Caco-2 (cell line): Measurements from ENCODE around the gene MYO5B. TPM values are rescaled to one million over a fixed set of nuclear protein-coding genes. Genes with fewer than 3 reads are reported as not detected.

Experiments
- BruUV-seq: library from RNA; stranded (reverse); fragments of 400-500 nt; replicated peaks from 2 replicates; lab custom pipeline; 2021; lab: Mats Ljungman, UMichigan
- CTCF ChIA-PET: fragments of 300-600 bp; sonication (Branson Sonifier 250); formaldehyde crosslinking; loops from one replicate; lab custom pipeline; 2022; ENCODE audit warnings: antibody characterized with exemption; lab: Charles Lee
- POLR2A ChIA-PET: fragments of 300-600 bp; sonication (Branson Sonifier 250); formaldehyde crosslinking; loops from one replicate; lab custom pipeline; 2022; ENCODE audit warnings: antibody characterized with exemption; lab: Charles Lee
- DNase-seq, 2 experiments: peaks; one replicate each; pipeline versions ENCODE4 v3.0.0 to v3.0.0-alpha.2; 2020 to 2022
- H3K27me3 ChIP-seq: replicated peaks from 2 replicates; pipeline ENCODE4 v1.6.0; 2011; ENCODE audit warnings: low read length; ENCODE audit not compliant: control insufficient read depth, insufficient read depth
- H3K36me3 ChIP-seq: 2 replicates; pipeline ENCODE4 v1.5.1; 2011; ENCODE audit warnings: low read length; ENCODE audit not compliant: control insufficient read depth, insufficient read depth
- H3K4me1 ChIP-seq: fragments of 250-450 bp; sonication (Bioruptor Pico); 2 replicates; pipeline ENCODE4 v1.5.1; 2020; ENCODE audit warnings: mild to moderate bottlenecking
- H3K4me3 ChIP-seq: 2 replicates; pipeline ENCODE4 v1.5.1; 2011; ENCODE audit warnings: low read depth, mild to moderate bottlenecking, control low read depth, low read length
- H3K9me3 ChIP-seq: fragments of 250-450 bp; sonication (Bioruptor Pico); 2 replicates; pipeline ENCODE4 v1.5.1; 2020; ENCODE audit warnings: mild to moderate bottlenecking, moderate library complexity
- H3K27ac Mint-ChIP-seq: one replicate; pipeline ENCODE4 v1.8.0; 2022; ENCODE audit warnings: mixed read lengths; ENCODE audit not compliant: unreplicated experiment
- H3K27me3 Mint-ChIP-seq: one replicate; pipeline ENCODE4 v1.8.0; 2022; ENCODE audit warnings: mixed read lengths; ENCODE audit not compliant: insufficient read depth, unreplicated experiment
- H3K36me3 Mint-ChIP-seq: one replicate; pipeline ENCODE4 v1.8.0; 2022; ENCODE audit warnings: mild to moderate bottlenecking, mixed read lengths; ENCODE audit not compliant: insufficient read depth, unreplicated experiment
- H3K4me1 Mint-ChIP-seq: one replicate; pipeline ENCODE4 v1.8.0; 2022; ENCODE audit warnings: low read depth, mixed read lengths; ENCODE audit not compliant: unreplicated experiment
- H3K4me3 Mint-ChIP-seq: one replicate; pipeline ENCODE4 v1.8.0; 2022; ENCODE audit warnings: mild to moderate bottlenecking, moderate library complexity, mixed read lengths; ENCODE audit not compliant: unreplicated experiment
- H3K9me3 Mint-ChIP-seq: one replicate; pipeline ENCODE4 v1.8.0; 2022; ENCODE audit warnings: mixed read lengths; ENCODE audit not compliant: unreplicated experiment
- intact Hi-C: fragments of 100-400 bp; cut with micrococcal nuclease; formaldehyde crosslinking; loops from one replicate; pipeline ENCODE4 v1.10.0; 2022; ENCODE audit not compliant: unreplicated experiment
- total RNA-seq: library from RNA; stranded (reverse); gene quantifications from 2 replicates; pipeline ENCODE4 v1.2.3, GENCODE V29; 2022
- TF ChIP-seq, protein P1 (sequence below), 2 experiments: fragments of 200-600 bp in 1 of 2; IDR thresholded peaks; 1 replicate in 1 of 2; 2 replicates in 1 of 2; pipeline versions ENCODE4 v1.5.1 to v1.8.0; 2011 to 2022; ENCODE audit warnings: antibody characterized with exemption in 1 of 2, control low read depth in 1 of 2, inconsistent platforms in 1 of 2, low read depth in 1 of 2, low read length in 1 of 2, mild to moderate bottlenecking in 1 of 2, moderate library complexity in 1 of 2; ENCODE audit not compliant: insufficient read depth in 1 of 2, severe bottlenecking in 1 of 2, unreplicated experiment in 1 of 2

The MYO5B gene
- total RNA-seq, 1 experiment from 2014 or later = 28.3 TPM

DNA sequence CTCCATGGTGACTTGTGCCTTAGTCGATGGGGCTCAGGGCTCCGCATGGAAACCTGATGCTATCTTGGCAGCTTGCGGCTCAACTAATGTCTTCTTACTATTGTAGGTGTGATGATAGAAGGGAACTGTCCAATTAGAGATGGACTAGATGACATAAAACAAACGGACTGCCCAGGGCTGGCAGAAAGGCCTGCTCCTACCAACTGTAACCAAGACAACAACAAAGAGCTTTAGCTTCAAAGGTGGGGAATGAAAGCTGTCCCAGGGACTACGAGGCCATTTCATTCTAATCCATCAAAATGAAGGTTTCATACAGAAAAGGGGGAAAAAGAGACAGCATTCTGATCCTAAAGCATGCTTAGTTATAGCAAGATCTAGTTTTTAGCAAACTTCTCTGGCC, 194.7 kb downstream of the MYO5B start:
- no peaks in the 10 kb centered on the region for H3K36me3 ChIP-seq
- no peaks in the 10 kb centered on the region for H3K27me3 Mint-ChIP-seq
- POLR2A ChIA-PET = no interaction called here
- intact Hi-C loops = no loop called here
- H3K36me3 Mint-ChIP-seq = peaks cover 12% of the 10 kb centered on the region
- H3K9me3 Mint-ChIP-seq = no peaks in the 10 kb centered on the region
- no peak overlapping the region for H3K4me3 Mint-ChIP-seq
- no peak overlapping the region for H3K27ac Mint-ChIP-seq
- H3K4me3 ChIP-seq = no peak overlapping the region
- TF ChIP-seq, protein P1, sequence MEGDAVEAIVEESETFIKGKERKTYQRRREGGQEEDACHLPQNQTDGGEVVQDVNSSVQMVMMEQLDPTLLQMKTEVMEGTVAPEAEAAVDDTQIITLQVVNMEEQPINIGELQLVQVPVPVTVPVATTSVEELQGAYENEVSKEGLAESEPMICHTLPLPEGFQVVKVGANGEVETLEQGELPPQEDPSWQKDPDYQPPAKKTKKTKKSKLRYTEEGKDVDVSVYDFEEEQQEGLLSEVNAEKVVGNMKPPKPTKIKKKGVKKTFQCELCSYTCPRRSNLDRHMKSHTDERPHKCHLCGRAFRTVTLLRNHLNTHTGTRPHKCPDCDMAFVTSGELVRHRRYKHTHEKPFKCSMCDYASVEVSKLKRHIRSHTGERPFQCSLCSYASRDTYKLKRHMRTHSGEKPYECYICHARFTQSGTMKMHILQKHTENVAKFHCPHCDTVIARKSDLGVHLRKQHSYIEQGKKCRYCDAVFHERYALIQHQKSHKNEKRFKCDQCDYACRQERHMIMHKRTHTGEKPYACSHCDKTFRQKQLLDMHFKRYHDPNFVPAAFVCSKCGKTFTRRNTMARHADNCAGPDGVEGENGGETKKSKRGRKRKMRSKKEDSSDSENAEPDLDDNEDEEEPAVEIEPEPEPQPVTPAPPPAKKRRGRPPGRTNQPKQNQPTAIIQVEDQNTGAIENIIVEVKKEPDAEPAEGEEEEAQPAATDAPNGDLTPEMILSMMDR (IDR thresholded peaks at IDR 0.05; ENCODE audit: insufficient read depth in 1 of 2, low read depth in 1 of 2, low read length in 1 of 2, severe bottlenecking in 1 of 2, unreplicated experiment in 1 of 2) = no peak
- H3K27me3 ChIP-seq = no peaks in the 10 kb centered on the region
- CTCF ChIA-PET = no interaction called here
- DNase-seq = no peak
- BruUV-seq = no TSS peak
- H3K4me1 Mint-ChIP-seq = peaks cover 7% of the 10 kb centered on the region
- H3K9me3 ChIP-seq = no peaks in the 10 kb centered on the region
- H3K4me1 ChIP-seq = no peaks in the 10 kb centered on the region

DNA sequence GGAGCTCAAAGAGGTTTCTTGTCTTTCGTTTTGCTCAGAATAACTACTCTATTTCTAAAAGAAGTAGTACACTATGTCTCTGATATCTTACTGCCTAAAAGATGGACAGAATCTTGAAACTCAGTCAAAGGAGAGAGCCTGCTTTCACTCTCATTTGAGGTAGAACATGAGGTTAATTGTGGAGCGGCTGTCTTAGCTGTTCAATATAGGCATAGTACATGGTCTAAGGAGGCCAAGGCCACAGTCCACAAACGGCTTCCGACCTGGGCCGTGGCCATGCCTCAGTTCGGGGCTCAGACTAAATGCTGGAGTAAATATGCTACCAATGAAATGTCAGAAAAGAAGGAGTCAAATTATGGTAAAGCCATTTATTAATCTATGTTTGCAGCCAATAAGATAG, 195.8 kb downstream of the MYO5B start:
- no peaks in the 10 kb centered on the region for H3K36me3 ChIP-seq
- ChIA-PET POLR2A (no interaction called here), CTCF (no interaction called here)
- Mint-ChIP-seq H3K4me1 (peaks cover 7% of the 10 kb centered on the region), H3K27ac (no peak overlapping the region), H3K4me3 (no peak overlapping the region), H3K27me3 (no peaks in the 10 kb centered on the region), H3K36me3 (peaks cover 13% of the 10 kb centered on the region), H3K9me3 (no peaks in the 10 kb centered on the region)
- TF ChIP-seq, protein P1 (IDR thresholded peaks at IDR 0.05; ENCODE audit: insufficient read depth in 1 of 2, low read depth in 1 of 2, low read length in 1 of 2, severe bottlenecking in 1 of 2, unreplicated experiment in 1 of 2) = no peak
- H3K27me3 ChIP-seq = no peaks in the 10 kb centered on the region
- H3K9me3 ChIP-seq = no peaks in the 10 kb centered on the region
- DNase-seq = no peak
- BruUV-seq = no TSS peak
- no peak overlapping the region for H3K4me3 ChIP-seq
- intact Hi-C loops = no loop called here
- H3K4me1 ChIP-seq = no peaks in the 10 kb centered on the region

DNA sequence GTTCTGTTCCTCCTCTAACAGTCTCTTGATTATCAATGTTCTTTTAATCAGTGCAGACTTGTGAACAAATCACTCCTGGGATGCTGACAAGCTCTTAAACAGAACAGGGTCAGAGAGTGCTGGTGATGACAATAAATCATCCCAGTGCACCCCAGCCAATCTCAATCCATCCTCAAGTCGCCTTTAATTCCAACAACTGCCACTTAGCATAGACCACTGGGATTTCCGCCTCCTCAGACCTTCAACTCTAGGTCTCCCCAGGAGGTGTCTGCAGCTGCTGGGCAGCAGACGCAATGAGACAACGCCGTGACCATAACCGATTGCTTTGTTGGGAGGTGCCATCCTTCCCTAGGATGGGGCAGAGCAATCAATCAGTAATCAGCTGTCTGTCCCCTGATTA, 197.4 kb downstream of the MYO5B start:
- H3K27me3 ChIP-seq = no peaks in the 10 kb centered on the region
- TF ChIP-seq, protein P1 (IDR thresholded peaks at IDR 0.05; ENCODE audit: insufficient read depth in 1 of 2, low read depth in 1 of 2, low read length in 1 of 2, severe bottlenecking in 1 of 2, unreplicated experiment in 1 of 2) = no peak
- no peak overlapping the region for H3K4me3 ChIP-seq
- H3K4me1 ChIP-seq = no peaks in the 10 kb centered on the region
- peaks cover 17% of the 10 kb centered on the region for H3K36me3 Mint-ChIP-seq
- no peak for DNase-seq
- intact Hi-C loops = no loop called here
- CTCF ChIA-PET = no interaction called here
- H3K27ac Mint-ChIP-seq = no peak overlapping the region
- no TSS peak for BruUV-seq
- no peak overlapping the region for H3K4me3 Mint-ChIP-seq
- no peaks in the 10 kb centered on the region for H3K9me3 Mint-ChIP-seq
- no peaks in the 10 kb centered on the region for H3K9me3 ChIP-seq
- peaks cover 7% of the 10 kb centered on the region for H3K4me1 Mint-ChIP-seq
- no peaks in the 10 kb centered on the region for H3K36me3 ChIP-seq
- H3K27me3 Mint-ChIP-seq = no peaks in the 10 kb centered on the region
- POLR2A ChIA-PET = no interaction called here
